Left kidney (tissue), 2 donors: ENCODE measurements around the gene ANKRD17. TPM values are rescaled to one million over a fixed set of nuclear protein-coding genes. Genes with fewer than 3 reads are reported as not detected.

Experiments
- DNase-seq: peaks from one replicate; pipeline ENCODE4 v3.0.0-alpha.2; 2013
- polyA plus RNA-seq: library from polyadenylated mRNA; unstranded; fragments of 120-200 nt; gene quantifications from one replicate; pipeline ENCODE4 v1.2.1, GENCODE V29; 2013; ENCODE audit not compliant: insufficient read length

ANKRD17 gene
- polyA plus RNA-seq, 1 donor: 94.3 TPM

DNA sequence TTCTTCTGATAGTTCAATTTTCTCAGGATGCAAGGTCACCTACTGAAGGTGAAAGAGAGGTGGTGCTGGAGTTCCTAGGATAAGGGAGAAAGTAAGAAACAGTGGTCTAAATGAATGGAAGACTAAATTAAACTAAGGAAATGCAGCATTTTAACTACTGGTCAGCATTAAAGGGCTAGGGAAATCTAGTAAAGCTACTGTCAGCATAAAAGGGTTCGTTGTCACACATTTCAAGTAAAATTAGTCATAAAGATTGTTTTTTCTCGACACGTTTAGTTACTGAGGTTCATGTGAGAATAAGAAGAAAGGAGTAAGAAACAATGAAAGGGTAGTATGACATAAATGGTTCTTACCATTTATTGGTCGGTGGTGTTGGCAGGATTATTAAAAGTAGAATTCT, 149.1 kb downstream of the ANKRD17 start:
- DNase-seq: no peak

DNA sequence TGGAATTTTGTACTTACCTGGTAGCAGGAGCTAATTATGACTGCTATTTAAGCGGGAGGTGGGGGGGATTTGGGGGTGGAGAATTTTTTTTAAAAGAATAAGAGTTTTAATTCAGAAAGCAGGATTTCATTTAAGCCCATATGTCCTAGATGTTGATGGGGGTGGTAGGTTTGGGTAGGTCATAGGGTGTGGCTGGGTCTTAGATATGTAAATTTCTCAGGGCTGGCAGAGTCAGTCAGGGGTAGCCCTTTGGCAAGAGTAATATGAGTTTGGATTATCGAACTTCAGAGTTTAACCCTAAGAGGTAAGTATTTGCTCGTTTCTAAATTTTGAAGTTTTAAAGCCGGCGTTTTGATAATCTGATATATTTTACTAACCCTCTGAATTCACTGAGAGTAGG, 153.9 kb downstream of the ANKRD17 start:
- no peak for DNase-seq

DNA sequence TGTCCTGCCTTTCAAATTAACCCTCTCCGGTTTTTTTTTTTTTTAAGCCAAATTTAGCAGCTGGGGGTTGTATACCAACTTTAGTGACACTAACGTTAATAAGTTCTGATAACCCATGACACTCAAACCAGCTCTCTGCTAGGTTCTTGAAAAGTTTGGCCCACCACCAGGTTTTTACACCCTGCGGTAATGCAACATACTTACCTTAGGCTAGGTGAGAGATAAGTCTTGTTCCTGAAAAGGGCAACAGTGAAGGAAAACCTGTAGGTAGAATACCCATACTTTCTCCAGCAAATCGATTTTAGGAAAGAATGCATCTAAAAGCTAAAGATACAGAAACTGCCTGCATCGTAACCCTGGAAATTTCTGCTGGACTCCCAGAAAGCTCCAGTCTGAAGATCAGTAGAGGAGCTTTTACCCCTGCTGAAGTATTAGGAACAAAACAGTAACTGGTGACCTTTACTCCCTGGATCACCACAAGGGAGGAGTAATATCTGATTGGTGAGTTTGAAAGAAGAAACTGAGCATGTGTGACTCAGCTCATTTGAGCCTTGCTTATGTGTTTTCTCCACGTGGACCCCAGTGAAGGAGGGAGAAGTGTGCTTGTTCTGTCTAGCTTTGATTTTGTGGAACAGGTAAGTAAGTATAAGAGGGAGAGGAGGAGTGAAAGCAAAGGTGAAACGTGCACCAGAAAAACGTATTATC, 154.6 kb downstream of the ANKRD17 start:
- no peak for DNase-seq

DNA sequence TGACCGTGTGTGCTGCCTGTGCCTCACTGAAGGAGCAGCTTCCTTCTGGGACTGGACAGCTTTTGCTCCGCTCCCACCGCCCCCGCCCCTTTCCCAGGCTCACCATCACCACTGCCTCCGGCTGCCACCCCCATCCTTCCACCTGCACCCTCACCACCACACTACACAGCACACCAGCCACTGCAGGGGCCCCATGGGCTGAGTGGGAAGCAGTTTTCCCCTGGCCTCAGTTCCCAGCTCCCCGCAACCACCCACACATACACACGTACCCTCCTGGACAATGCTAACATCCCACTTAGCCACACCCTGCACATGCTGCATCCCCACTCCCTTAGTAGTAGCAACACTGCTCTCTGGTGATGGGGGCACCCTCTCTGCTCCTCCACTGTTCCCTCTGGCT, 159.5 kb downstream of the ANKRD17 start:
- no peak for DNase-seq

DNA sequence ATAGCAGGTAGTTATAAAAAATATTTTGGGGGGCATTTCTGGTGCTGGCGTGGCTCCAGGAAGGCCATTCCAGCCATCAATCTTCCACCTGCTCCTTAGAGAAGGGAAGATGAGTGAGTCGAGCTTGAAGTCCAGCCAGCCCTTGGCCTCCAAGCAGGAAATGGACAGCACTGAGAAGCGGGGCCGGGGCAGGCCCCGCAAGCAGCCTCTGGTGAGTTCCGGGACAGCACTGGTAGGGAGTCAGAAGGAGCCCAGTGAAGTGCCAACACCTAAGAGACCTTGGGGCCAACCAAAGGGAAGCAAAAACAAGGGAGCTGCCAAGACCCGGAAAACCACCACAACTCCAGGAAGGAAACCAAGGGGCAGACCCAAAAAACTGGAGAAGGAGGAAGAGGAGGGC, 159.9 kb downstream of the ANKRD17 start:
- no peak for DNase-seq

DNA sequence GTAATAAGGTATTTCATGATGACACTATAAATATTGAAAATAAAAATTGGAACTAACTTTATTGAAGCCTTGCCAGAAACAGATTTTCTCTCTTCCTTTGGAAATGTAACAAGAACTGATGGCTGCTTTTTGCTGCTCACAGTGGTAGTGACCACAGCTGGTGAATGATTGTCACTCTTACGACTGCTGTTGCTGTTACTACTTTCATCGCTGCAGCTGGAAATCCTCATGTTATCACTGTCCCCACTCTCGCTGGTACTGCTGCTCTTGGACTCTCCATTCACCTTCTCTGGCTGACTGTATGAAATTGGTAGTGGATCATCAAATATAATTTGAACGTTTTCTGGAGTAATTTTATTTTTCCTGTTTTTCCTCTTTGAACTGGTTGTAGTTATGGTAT, 160.6 kb downstream of the ANKRD17 start:
- DNase-seq: peak; percentile 22

DNA sequence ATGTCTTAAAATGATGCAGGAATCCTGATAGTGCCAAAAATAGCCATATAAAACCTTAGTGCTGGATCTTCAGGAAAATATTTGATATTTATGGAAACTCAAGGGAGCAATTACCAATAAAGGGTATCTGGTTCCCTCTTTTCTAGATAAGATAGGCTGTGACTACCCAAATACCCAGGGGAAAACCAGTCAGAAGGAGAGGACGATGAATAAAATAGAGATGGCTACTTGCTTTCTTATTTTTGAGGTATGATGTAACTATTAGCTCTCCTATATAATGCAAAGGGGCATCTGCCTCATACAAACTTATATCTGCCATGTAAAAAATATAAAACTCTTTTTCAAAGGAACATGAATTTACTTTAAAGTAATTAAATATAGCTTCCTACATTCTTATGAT, 165.7 kb downstream of the ANKRD17 start:
- no peak for DNase-seq

DNA sequence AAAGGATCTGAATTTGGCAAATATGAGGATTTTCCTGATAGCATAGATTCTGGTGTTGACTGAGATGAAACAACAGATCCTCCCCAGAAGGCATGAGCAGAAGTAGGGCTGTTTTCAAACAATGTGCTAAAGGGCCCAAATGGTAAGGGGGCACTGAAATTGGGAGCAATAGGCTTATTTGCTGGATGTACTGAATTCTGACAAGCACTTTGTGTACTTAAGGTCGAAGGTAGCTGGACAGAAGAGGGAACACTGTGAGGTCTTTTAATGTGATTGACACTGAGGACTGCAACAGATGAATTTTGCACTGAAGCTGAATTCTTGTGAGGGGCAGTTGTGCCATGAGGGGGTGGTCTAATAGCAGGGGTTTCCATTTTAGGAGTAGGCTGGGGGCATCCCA, 167.9 kb downstream of the ANKRD17 start:
- DNase-seq: no peak

DNA sequence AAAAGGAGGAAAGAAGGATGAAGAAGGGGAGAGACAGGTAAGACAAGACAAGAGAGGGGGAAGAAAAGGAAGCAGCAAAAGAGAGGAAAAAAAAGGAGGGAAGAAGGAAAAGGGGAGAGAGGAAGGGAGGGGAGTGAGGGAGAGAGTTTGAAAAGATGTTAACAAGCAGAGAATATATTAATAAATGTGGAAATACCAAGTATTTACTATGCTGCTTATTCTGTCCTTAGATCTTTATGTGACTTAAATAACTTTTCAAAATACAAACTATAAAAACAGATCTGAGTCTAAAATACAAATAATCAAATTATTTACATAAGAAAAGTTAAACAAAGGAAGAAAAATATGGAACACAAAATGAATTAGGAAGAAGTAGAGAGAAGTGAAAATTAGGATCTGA, 170.7 kb downstream of the ANKRD17 start:
- no peak for DNase-seq

DNA sequence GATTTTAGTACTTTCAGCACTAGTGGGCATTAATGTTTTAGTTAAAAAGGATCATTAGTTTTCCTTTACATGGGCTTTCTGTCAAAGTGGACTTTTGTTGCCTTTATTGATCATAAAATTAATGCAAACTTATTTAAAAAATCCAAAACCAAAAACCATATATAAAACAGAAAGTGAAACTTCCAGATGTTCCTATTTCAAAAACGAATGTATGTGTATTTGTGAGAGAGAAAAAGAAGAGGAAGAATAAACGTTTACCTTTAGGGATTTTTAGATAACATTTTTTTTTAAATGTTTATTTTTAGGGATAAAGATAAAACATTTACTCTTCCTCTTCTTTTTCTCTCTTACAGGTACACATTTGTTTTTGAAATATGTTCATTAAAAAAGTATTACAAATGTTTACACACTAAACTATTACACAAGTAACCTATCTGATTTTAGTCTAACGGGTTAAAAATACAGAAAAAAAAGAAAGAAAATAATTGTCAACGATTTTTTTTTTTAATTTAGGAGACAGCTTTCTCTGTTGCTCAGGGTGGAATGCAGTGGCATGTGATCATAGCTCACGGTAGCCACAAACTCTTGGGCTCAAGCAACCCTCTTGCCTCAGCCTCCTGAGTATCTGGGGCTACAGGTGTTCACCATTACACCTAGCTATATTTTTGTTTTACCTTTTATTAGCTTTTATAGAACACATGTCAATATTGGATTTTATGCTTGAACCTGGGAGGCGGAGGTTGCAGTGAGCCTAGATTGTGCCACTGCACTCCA, 172.3 kb downstream of the ANKRD17 start:
- no peak for DNase-seq

DNA sequence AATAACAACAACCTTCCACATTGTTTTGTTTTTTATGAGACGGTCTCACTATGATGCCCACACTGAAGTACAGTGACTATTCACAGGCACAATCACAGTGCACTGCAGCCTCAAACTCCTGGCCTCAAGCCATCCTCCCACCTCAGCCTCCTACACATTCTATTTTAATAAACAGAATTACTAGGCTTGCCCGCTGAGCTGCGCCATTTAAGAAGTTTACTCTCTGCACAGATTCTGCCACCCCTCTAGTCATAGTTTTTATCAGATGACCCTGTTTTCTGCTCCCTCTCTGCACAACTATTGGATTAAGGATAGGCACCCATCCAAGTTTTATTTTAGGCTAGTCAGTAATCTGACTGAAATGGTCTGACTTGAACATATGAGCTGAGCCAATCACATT, 177.8 kb downstream of the ANKRD17 start:
- DNase-seq: no peak

DNA sequence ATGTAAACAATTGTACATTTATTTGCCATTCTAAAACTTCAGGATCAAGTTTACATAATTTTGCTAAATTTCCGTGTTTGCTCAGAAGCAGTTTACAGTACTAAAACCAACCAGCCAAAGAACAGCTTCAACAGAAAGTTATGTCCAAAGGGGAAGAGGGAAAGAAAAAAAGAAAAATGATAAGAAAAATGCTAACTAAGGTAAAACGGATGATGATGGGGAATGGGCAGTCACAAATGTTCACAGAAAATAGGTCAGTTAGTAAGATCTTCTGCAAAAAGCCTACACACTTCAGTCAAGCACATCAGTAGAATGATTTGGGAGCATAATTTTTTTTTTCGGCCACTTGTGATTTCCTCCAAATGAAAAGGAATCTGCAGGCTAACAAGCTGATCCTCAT, 182.8 kb downstream of the ANKRD17 start:
- no peak for DNase-seq

DNA sequence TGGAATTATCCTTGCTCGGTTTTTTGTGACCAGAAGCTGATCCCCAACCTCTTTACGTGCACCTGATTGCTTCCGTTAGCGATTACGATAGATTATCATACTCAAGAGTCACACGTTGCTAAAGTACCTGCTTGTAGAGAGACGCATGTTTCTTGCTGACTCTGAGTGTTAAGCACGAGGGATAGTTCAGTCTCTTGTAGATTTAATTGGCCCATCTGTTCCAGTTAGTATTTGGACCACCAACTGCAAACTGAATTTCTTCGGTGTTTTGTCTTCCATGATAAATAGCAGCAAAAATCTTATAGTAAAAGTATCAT, 188.6 kb downstream of the ANKRD17 start:
- DNase-seq: no peak

DNA sequence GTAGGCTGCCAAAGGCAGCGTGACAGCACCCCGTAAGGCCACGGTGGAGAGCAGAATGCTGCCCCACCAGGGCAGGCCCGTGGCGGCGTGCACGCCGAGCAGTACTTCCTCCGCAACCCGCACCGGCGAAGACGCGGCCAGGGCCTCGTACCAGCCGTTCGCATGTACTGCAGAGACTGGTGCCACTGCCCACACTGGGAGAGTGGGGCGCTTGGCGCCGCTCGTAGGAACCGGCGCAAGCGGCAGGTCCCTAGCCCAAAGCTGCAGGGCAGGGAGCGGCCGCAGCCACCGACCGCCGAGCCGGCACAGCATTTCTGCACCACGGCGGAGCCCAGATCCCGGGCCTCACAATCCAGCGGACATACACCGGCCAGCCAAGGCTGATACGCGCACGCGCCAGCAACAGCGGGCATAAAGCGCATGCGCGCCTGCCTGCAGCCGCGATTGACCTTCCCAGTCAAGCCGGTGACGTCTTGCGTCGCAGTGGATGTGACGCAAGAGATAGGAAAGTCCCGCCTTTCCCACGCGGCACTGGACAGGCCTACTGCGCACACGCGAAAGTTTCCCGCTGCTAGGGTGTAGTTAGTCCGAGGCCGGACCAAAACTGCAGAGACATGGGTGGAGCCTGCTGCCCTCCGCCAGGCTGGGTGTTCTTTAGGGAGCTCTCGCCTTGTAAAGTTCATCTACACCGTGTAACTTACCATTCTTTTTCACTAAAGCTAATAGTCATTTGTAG, 189.1 kb downstream of the ANKRD17 start, which contains the start of gene COX18:
COX18 (minus strand) TSS at position 379 of the 736 bp plus-strand sequence; CDS start at position 312, 67 bp downstream.
- DNase-seq: peak; percentile 97

DNA sequence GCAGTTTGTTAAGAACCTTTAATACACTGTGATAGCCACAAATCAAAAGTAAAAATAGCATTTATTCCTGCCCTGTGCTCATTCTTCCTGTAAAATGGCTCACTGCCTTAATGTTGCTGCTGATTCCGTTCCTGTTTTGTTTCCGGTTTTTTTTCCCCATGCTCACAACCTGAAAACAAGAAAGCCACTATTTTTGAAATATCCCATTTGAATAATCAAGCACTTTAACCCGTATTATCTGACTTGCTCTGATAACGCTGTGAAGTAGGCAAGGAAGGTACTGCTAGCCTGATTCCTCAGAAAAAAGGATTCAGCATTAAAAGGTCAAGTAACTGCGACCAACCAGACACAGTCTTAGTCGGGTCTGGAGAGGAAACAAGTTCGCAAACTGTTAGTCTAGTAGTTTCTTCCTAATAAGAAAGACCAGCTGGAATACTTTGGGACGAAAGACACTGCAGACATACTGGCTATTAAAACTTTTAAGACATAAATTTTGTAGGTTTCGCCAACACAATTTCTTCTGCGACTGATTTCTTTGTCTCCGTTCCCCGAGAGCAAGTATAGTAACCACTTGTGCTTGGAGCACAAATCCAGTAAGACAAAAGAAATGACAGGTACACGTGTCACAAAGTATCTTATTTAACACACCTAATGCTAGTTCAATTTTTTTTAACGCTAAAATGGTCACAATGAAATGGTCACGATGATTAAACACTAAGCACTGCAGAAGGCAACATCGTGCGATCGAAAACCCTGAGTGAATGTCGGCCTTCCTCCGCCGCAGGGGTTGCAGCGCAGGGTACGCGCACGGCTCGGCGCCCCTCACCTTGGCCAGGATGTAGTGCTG, 189.9 kb downstream of the ANKRD17 start:
- peak; percentile 57 for DNase-seq

DNA sequence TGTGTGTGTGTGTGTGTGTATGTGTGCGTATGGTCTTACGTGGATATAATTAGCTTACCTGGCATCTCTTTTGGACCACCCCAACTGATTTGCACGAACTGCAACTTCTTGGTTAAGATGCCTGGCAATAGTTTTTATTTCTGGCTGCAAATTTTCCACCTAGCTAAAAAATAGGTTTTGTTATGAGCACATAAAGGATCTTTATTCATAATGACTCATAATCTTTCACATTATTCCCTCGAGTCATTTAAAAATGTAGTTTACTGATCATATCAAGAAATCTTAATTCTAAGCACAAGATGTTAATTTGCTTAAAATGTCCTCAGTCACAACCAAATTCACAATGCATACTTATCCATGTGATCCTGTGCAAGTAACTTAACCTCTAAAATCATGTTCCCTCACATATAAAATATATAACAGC, 190.6 kb downstream of the ANKRD17 start:
- DNase-seq: peak; percentile 13

DNA sequence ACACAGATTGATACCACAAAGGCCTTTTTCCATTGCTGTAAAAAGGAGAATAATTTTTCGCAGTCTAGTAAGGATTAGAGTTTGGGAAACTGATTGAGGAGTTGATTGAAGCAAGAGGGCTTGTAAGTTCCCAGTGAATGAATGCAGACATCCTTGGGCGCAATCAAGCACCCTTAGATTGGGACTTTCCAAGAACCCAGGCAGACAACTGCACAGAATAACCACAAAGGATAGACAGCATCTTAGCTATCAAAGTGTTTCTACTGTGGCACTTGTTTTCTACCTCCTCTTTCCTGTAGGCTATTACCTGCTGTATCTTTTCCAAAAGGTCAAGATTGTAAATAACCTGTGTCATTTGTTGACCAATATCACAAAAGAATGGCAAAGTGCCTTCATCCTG, 191.7 kb downstream of the ANKRD17 start:
- no peak for DNase-seq

DNA sequence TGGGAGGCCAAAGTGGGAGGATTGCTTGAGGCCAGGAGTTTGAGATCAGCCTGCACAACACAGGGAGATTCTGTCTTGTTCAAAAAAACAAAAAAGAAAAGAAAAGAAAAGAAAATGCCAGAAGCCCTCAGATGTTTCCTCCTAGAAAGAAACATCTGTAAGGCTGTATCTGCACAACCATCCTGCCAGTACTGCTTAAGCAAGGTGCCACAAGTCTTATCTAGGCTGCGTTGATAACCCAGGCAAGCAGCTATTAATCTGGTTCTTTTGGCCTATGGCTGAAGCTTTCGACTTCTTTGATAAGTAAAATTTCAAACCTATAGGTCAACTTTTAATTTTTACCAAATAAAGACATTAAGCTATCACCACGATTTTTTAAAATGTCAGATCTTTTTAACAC, 192.2 kb downstream of the ANKRD17 start:
- no peak for DNase-seq

DNA sequence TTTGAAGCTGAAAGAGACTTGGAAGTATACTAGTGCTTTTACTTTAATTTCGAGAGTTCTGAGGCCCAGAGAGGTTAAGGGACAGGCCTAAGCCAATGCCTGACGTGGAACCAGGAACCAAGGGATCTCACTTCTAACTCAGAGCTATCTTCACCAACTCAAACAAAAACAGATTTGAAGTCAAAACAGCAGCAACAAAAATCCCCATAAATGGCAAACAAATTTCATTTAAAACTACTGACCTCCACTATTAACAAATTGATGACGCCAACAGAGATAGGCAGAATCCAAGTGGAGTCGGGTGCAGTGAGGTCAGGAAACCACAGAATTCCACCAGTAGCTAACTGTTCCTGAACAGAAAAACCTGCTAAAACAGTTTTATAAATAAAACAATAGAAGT, 194.1 kb downstream of the ANKRD17 start:
- DNase-seq: no peak

DNA sequence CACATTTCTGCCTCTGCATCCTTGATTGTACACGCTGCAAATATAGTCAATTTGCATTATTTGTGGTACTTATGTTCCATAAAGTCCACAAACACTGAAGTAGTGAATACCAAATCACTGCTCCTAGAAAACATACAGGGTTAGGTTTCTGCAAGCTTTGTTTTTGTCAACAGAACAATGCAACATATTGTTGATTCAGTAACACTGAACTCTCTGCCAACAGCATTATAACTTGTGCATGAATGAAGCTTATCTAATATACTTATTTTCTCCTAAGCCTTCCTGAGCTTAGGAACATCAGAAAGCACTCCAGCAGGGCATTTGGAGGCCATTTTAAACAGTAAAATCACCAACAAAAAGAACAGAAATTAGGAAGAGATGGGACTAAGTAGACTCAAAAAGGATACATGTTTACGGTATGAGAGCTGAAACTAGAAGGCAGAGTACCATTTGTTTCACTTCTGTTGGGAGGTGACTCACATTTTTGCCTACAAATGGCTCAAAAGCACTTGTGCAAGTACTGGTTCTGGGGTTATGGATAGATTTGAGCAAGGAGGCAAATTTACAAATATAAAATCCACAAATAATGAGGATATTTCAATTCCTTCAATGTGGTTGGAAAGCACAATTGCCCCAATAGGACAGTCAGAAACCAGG, 203.2 kb downstream of the ANKRD17 start:
- no peak for DNase-seq

DNA sequence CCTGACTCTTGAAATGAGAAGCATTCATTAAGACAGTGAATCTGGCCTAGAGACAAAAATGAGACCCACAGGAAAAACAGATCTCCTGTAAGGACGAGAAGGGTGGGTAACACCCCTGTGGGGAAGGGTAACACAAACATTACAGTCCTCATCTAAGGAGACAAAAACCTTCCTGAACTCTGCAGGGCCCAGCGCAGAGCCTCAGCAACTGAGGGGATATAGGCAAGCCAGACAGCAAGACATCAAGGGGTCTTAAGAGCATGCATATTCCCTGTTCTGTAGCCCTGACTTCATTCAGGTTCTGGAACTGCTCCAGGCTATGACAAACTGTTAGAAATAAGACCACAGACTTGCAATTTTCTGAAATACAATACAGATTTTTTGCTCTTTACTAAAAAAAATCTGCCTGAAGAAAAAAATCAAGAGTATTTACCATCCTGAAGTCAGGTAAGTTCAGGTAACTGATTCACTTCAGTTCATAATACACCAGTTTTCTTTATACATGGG, 204.6 kb downstream of the ANKRD17 start:
- DNase-seq: no peak
